GM19099 (cell line): ENCODE measurements around the gene INPP5D.

Experiments used
- POLR2A ChIP-seq: IDR thresholded peaks from 3 replicates; pipeline ENCODE4 v1.6.1; 2011; ENCODE audit warnings: low read depth; ENCODE audit not compliant: insufficient read length; ENCODE audit errors: extremely low read depth

The INPP5D gene

DNA sequence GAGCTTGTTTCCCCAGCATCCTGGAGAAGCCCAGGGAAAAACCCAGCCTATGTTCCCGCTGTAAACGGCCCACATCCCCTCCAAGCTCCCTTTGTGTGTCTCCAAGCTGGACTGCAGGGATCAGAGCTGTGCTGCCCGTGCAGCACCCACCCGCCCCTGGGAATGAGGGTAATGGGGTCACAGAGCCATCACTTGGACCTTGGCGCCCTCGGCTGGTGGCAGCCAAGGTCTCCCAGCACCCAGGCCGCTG is 670 bp upstream of the INPP5D start:
- TF ChIP-seq POLR2A = no peak

GRCh38 chr2:233060501-233060979 is 398 bp downstream of the INPP5D start:
- no peak for TF ChIP-seq POLR2A

DNA sequence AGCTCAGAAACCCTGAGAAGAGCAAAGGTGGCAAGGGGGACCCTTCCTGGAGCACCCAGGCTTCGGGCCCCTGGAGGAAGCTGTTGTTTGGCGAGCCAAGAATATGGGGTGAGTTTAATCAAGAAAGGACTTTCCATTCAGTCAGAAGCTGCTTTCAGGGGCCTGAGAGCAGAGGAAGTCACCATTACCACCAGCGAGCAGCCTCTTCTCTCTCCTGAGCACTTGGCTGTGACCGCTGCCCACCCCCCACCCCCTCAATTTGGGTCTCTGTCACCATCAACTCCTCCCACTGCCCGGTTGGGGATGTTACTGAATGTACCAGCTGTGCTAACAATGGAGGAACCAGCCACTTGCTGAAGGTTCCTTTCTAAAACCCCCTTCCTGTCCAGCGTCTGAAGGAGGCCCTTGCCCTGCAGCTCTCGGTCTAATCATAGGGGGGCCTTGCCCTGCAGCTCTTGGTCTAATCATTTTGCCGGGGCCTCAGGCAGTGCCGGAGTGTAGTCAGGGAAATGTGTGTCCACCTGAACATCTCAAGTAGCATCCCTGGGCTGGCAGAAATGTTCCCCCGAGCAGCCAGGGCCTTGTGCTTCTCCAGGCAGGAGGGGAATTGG is 943 bp downstream of the INPP5D start:
- peak; percentile 68 for TF ChIP-seq POLR2A

DNA sequence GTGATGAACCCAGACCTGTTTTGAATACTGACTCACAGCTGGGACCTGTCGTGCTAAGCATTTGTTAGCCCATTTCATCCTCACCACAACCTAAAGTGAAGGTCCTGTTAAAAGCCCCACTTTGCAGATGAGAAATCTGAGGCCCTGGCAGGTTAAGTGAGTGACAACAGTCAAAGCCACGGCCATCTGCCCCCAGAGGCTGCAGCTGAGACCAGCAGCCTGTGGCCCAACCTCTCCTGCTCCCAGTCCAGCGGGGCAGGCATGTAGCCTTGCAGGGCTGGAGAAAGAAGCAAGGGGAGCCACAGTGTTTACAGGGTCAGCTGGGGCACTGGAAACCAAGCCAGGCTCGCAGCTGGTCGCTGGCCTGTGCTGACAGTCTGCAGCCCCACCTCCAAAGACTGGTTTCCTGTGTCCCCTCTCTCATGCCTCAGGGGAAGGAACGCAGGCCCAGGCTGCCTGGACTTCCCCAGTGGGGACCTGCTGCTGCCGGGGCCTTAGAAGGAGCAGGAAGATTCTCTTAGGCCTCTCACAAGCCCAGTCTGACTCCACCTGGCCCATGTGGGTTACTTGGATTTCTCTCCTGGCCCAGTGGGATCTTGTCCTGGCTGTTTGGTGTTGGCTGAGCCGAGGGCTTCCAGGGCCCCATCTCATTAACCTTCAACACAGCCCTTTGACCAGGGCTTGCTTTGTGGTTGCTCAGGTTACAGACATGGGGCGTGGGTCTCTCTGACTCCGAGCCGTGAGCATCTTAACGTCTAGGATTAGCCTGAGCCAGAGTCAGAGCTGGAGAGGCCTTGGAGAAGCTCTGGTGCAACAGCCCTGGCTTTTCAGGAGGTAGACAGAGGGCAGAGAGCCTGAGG is 1.7 kb downstream of the INPP5D start:
- no peak for TF ChIP-seq POLR2A

DNA sequence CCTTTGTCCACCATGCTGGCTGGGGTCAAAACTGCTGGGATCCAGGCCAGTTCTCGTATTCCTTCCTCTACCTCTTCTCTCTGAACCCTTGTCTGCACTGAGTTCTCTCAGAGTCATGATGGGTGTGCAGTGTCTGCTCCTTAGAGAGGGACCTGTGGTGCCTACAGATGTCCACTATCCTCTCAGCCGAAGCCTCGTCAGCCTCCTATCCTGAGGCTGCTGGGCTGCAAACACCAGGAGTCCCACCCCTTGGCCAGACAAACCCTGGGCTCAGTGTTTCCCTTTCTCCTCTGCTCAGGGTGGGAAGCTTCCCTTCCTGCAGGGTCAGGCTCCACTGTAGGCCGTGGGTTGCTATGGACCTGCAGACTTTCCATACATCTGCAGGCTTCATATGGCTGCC is 2.3 kb downstream of the INPP5D start:
- peak; percentile 38 for TF ChIP-seq POLR2A

- no peak for TF ChIP-seq POLR2A
Measured at GRCh38 chr2:233062946-233063268, 2.8 kb downstream of the INPP5D start.

- peak; percentile 88 for TF ChIP-seq POLR2A
Measured at GRCh38 chr2:233063269-233063975, 3.3 kb downstream of the INPP5D start.

DNA sequence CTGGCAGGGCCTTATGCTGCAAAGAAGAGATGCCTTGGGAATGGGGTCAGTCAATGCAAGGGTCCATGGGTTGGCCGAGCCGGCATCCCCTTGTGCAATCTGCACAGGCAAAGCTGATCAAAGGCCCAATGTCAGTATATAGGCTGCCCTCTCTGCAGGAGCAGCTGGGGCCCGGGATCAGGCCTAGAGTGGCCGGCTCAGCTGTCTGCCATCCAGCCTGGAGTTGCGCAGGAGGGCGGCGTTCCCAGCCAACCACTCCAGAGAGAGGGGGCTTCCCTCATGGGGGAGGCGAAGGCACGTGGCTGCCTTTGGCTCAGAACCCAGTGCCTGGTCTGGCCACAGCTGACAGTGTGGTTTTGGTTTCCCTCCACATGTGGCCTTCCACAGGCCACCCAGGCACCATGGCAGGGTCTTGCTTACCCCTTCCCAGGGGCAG is 3.9 kb downstream of the INPP5D start:
- TF ChIP-seq POLR2A = no peak

GRCh38 chr2:233064530-233065199 is 4.5 kb downstream of the INPP5D start:
- no peak for TF ChIP-seq POLR2A

DNA sequence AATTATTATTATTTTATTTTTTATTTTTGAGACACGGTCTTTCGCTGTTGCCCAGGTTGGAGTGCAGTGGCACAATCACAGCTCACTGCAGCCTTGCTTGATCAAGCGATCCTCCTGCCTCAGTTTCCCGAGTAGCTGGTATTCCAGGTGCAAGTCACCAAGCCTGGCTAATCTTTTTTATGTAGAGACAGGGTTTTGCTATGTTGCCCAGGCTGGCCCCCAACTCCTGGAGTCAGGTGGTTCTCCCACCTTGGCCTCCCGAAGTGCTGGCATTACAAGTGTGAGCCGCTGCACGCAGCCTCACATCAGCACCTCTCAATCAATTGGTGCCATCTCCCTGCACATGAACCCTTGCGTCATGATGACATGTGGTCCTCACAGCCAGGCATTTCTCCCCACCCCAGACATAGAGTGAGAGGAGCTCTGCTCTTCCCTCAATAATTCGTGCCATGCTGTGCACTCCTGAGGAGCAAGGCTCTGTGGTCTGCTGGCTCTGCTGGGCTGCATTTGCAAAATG is 5.9 kb downstream of the INPP5D start:
- no peak for TF ChIP-seq POLR2A

DNA sequence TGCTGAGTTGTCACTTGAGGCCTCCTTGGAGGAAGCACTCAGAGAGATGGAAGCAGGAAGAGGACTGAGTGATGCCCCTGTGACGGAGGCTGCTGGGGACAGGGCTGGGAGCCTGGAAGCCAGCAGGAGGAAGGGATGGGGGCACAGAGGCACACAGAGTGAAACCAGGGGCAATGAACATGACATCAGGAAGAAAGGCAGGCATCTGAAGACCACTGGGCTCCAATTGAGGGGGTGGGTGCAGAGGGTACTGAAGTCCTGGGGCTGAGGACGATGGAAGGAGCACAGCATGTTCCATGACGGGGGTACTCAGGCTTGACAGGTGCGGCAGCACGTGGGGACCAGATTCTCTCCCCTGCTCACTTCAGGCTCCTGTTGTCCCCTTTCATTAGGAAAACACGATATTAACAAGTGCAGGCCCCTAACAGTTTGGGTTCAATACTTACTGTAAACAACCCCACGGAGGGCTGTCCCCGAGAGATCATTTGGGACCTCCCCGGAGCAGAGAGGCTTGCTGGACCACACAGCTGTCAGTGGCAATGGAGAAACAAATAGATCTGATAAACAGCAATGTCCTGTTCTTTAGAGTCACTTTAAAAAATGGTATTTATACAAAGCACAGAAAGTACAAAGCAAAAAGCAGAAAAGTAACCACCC is 8.7 kb downstream of the INPP5D start:
- no peak for TF ChIP-seq POLR2A

GRCh38 chr2:233072838-233073237 is 12.7 kb downstream of the INPP5D start:
- no peak for TF ChIP-seq POLR2A

- no peak for TF ChIP-seq POLR2A
Measured at GRCh38 chr2:233074106-233074505, 14.0 kb downstream of the INPP5D start.

GRCh38 chr2:233075141-233075965 is 15.2 kb downstream of the INPP5D start:
- TF ChIP-seq POLR2A = no peak

GRCh38 chr2:233075966-233076339 is 15.8 kb downstream of the INPP5D start:
- no peak for TF ChIP-seq POLR2A

DNA sequence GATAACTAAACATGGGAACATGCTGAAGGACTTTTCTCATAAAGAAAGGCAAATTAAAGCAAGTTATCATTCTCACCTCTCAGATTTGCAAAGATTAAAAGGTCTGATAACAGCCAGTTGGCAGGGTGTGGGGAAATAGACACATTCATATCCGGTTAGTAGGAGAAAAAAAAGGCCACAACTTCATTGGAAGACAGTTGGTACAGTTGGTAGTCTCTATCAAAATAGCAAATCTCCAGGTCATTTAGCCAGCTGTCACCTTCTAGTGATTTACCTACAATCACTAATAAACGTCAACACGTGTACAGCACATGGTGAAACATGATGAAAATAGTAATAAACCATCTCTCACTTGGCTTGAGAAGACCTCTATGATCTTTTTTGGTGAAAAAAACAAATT is 16.6 kb downstream of the INPP5D start:
- no peak for TF ChIP-seq POLR2A
